K562 (cell line): Measurements from ENCODE around the gene CALML6. TPM values are rescaled to one million over a fixed set of nuclear protein-coding genes. Genes with fewer than 3 reads are reported as not detected.
A peak's percentile ranks its signal among the peaks of the same experiment; 100 is the strongest.

Experiments used
- ADNP ChIP-seq: fragments of 200-800 bp; sonication (Bioruptor generic); IDR thresholded peaks from 2 replicates; pipeline ENCODE4 v1.6.1; 2016; ENCODE audit warnings: missing genetic modification characterization, missing compliant biosample characterization
- ARID1B ChIP-seq: fragments of 450-650 bp; IDR thresholded peaks from 2 replicates; pipeline ENCODE4 v1.6.1; 2016; ENCODE audit warnings: antibody characterized with exemption, mild to moderate bottlenecking, inconsistent platforms
- CBX3 ChIP-seq, 2 experiments: IDR thresholded peaks; 1 replicate in 1 of 2; 2 replicates in 1 of 2; pipeline ENCODE4 v1.6.1; 2012; ENCODE audit warnings: inconsistent platforms in 2 of 2, low read length in 2 of 2, borderline replicate concordance in 1 of 2, control low read depth in 1 of 2
- ETV6 ChIP-seq, 3 experiments: fragments of 150-350 bp in 1 of 3; sonication (generic) in 1 of 3; formaldehyde crosslinking in 1 of 3; IDR thresholded peaks; 2 replicates each; pipeline versions ENCODE4 v1.6.1 to v1.8.0; 2014 to 2022; ENCODE audit warnings: borderline replicate concordance in 2 of 3, low read depth in 2 of 3, antibody characterized with exemption in 1 of 3, low read length in 1 of 3, mild to moderate bottlenecking in 1 of 3, missing genetic modification reagents in 1 of 3
- HDAC6 ChIP-seq: IDR thresholded peaks from 2 replicates; pipeline ENCODE4 v1.6.1; 2012; ENCODE audit warnings: low read depth, mild to moderate bottlenecking, control low read depth, inconsistent platforms, low read length, moderate library complexity
- ID3 ChIP-seq, 2 experiments: fragments of 250-450 bp in 1 of 2; fragments of 450-650 bp in 1 of 2; sonication (Bioruptor Pico) in 1 of 2; IDR thresholded peaks; 2 replicates each; pipeline versions ENCODE4 v1.6.1 to v1.8.0; 2016 to 2021; ENCODE audit warnings: mild to moderate bottlenecking in 2 of 2, moderate library complexity in 2 of 2, missing compliant biosample characterization in 1 of 2, missing genetic modification characterization in 1 of 2
- JUNB ChIP-seq: fragments of 450-650 bp; formaldehyde crosslinking; conservative IDR thresholded peaks from 2 replicates; pipeline ENCODE4 v1.4.0; 2020; ENCODE audit warnings: mild to moderate bottlenecking
- MEIS2 ChIP-seq: fragments of 450-650 bp; IDR thresholded peaks from 2 replicates; pipeline ENCODE4 v1.6.1; 2014; ENCODE audit warnings: mild to moderate bottlenecking; ENCODE audit not compliant: partially characterized antibody
- NRF1 ChIP-seq, 2 experiments: fragments of 450-650 bp; IDR thresholded peaks in 1 of 2; conservative IDR thresholded peaks in 1 of 2; 2 replicates each; pipeline ENCODE4 v1.6.1; 2014; ENCODE audit warnings: mild to moderate bottlenecking in 2 of 2
- PHF8 ChIP-seq: fragments of 200-600 bp; sonication (generic); IDR thresholded peaks from 2 replicates; pipeline ENCODE4 v1.6.1; 2012; ENCODE audit warnings: mixed run types, mild to moderate bottlenecking, inconsistent platforms, low read length, moderate library complexity, borderline replicate concordance
- RBBP5 ChIP-seq: fragments of 200-600 bp; sonication (generic); IDR thresholded peaks from 2 replicates; pipeline ENCODE4 v1.6.1; 2012; ENCODE audit warnings: borderline replicate concordance, mild to moderate bottlenecking, low read length, control low read depth, inconsistent platforms; ENCODE audit not compliant: insufficient read depth, poor library complexity, severe bottlenecking
- RBM15 ChIP-seq: fragments of 200-400 bp; formaldehyde crosslinking; IDR thresholded peaks from 2 replicates; pipeline ENCODE4 v1.6.1; 2018; ENCODE audit warnings: mild to moderate bottlenecking, low read length, moderate library complexity; ENCODE audit not compliant: insufficient read depth
- RCOR1 ChIP-seq, 2 experiments: IDR thresholded peaks; 2 replicates each; pipeline ENCODE4 v1.6.1; 2012; ENCODE audit warnings: low read depth in 2 of 2, low read length in 2 of 2, borderline replicate concordance in 1 of 2, improper control_type of control experiment in 1 of 2
- SRSF1 ChIP-seq: fragments of 200-400 bp; formaldehyde crosslinking; IDR thresholded peaks from 2 replicates; pipeline ENCODE4 v1.6.1; 2017; ENCODE audit warnings: mild to moderate bottlenecking, low read depth, low read length, moderate library complexity
- SRSF3 ChIP-seq: fragments of 200-400 bp; formaldehyde crosslinking; IDR thresholded peaks from 2 replicates; pipeline ENCODE4 v1.6.1; 2016; ENCODE audit warnings: mild to moderate bottlenecking, low read length, moderate library complexity; ENCODE audit not compliant: insufficient read depth
- TARDBP ChIP-seq: fragments of 450-650 bp; IDR thresholded peaks from 2 replicates; pipeline ENCODE4 v1.6.1; 2016
- ZNF212 ChIP-seq: fragments of 450-650 bp; formaldehyde crosslinking; IDR thresholded peaks from 2 replicates; pipeline ENCODE4 v1.4.0; 2020; ENCODE audit warnings: mild to moderate bottlenecking
- ZNF280B ChIP-seq: fragments of 250-450 bp; sonication (Bioruptor Pico); IDR thresholded peaks from 2 replicates; pipeline ENCODE4 v1.5.1; 2021; ENCODE audit warnings: mild to moderate bottlenecking
- ZNF644 ChIP-seq: fragments of 200-800 bp; sonication (Bioruptor generic); IDR thresholded peaks from 2 replicates; pipeline ENCODE4 v1.6.1; 2016; ENCODE audit warnings: low read depth, missing genetic modification characterization, missing compliant biosample characterization
- ZNF785 ChIP-seq: fragments of 250-450 bp; sonication (Bioruptor Pico); IDR thresholded peaks from 2 replicates; pipeline ENCODE4 v1.4.0; 2020; ENCODE audit warnings: mild to moderate bottlenecking
- polyA plus RNA-seq, 8 experiments: library from polyadenylated mRNA; depleted of rRNA in 4 of 8; stranded (reverse) in 5 of 8; unstranded in 3 of 8; fragments of >200 nt; fragmentation: Nextera tagmentation in 2 of 8; fragmentation: Illumina TruSeq in 1 of 8; extraction: Ambion mirVana in 2 of 8; extraction: Trizol in 1 of 8; gene quantifications; 2 replicates each; pipeline versions ENCODE4 v1.2.1 to v1.2.3, GENCODE V29; 2011 to 2014; ENCODE audit warnings: inconsistent platforms in 1 of 8, missing spikeins in 1 of 8
- total RNA-seq, 7 experiments: library from RNA; depleted of rRNA in 6 of 7; stranded (reverse); fragments of >200 nt in 6 of 7; fragmentation: Illumina TruSeq in 2 of 7; extraction: Trizol in 2 of 7; gene quantifications; 2 replicates each; pipeline versions ENCODE4 v1.2.1 to v1.2.3, GENCODE V29; 2011 to 2021; ENCODE audit warnings: low replicate concordance in 1 of 7
- TF ChIP-seq, protein P1 (sequence below): fragments of 250-450 bp; sonication (Bioruptor Pico); IDR thresholded peaks from 2 replicates; pipeline ENCODE4 v1.4.0; 2020; ENCODE audit warnings: borderline replicate concordance
- TF ChIP-seq, protein P2 (sequence below): sonication (generic); formaldehyde crosslinking; IDR thresholded peaks from 2 replicates; pipeline ENCODE4 v1.8.0; 2022; ENCODE audit warnings: mild to moderate bottlenecking, missing genetic modification reagents

CALML6 gene
- total and polyA plus RNA-seq, 9 of the 15 experiments (the other 6 are each of a cell fraction or from before 2014, with no cell fraction given) = 0.14 TPM; not detected in 8

GRCh38 chr1:1959840-1960479 lies 44.9 kb downstream of the CALML6 start (continued):
- TF ChIP-seq SRSF1 (no peak), ZNF785 (CRISPR knock-in tag) (no peak), MEIS2 (peak; percentile 39), CBX3 (IDR thresholded peaks at IDR 0.05; ENCODE audit: borderline replicate concordance in 1 of 2, low read length in 2 of 2) (no peak), HDAC6 (no peak), NRF1 (conservative IDR thresholded peaks at IDR 0.05 in 1 of 2, IDR thresholded peaks at IDR 0.05 in 1 of 2) (peak; percentile 25 to 32; a peak in 2 of 4 replicates), RBBP5 (no peak), ARID1B (peak; percentile 54), SRSF3 (no peak), RCOR1 (IDR thresholded peaks at IDR 0.05; ENCODE audit: borderline replicate concordance in 1 of 2, low read depth in 2 of 2, low read length in 2 of 2) (peak in 1 of 2 experiments; percentile 52; a peak in 1 of 4 replicates), ID3 (CRISPR knock-in tag; IDR thresholded peaks at IDR 0.05) (no peak), ID3 (tag; IDR thresholded peaks at IDR 0.05) (no peak), JUNB (CRISPR knock-in tag) (no peak), RBM15 (no peak), ZNF280B (no peak), ZNF212 (CRISPR knock-in tag) (no peak), PHF8 (no peak), ETV6 (IDR thresholded peaks at IDR 0.05; ENCODE audit: borderline replicate concordance in 1 of 2, low read depth in 2 of 2, low read length in 1 of 2) (no peak), ETV6 (CRISPR knock-in tag; IDR thresholded peaks at IDR 0.05; ENCODE audit: borderline replicate concordance) (no peak), ADNP (no peak), TARDBP (no peak), ZNF644 (tag) (no peak)
- TF ChIP-seq, protein P1, sequence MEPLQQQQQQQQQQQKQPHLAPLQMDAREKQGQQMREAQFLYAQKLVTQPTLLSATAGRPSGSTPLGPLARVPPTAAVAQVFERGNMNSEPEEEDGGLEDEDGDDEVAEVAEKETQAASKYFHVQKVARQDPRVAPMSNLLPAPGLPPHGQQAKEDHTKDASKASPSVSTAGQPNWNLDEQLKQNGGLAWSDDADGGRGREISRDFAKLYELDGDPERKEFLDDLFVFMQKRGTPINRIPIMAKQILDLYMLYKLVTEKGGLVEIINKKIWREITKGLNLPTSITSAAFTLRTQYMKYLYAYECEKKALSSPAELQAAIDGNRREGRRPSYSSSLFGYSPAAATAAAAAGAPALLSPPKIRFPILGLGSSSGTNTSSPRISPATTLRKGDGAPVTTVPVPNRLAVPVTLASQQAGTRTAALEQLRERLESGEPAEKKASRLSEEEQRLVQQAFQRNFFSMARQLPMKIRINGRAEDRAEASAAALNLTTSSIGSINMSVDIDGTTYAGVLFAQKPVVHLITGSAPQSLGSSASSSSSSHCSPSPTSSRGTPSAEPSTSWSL (CRISPR knock-in tag) = no peak
- TF ChIP-seq, protein P2, sequence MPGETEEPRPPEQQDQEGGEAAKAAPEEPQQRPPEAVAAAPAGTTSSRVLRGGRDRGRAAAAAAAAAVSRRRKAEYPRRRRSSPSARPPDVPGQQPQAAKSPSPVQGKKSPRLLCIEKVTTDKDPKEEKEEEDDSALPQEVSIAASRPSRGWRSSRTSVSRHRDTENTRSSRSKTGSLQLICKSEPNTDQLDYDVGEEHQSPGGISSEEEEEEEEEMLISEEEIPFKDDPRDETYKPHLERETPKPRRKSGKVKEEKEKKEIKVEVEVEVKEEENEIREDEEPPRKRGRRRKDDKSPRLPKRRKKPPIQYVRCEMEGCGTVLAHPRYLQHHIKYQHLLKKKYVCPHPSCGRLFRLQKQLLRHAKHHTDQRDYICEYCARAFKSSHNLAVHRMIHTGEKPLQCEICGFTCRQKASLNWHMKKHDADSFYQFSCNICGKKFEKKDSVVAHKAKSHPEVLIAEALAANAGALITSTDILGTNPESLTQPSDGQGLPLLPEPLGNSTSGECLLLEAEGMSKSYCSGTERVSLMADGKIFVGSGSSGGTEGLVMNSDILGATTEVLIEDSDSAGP (CRISPR knock-in tag) = no peak
